Fibroblast of skin of back (primary cell): ENCODE results near the gene IFNL1.
"Not testable (repeated sequence)": the region's sequence is repeated elsewhere in the genome, so short reads cannot be mapped to it uniquely, and the experiment has no call there.

Source experiments
- DNase-seq: peaks from one replicate; pipeline ENCODE4 v3.0.0-alpha.2; 2013

IFNL1 gene

DNA sequence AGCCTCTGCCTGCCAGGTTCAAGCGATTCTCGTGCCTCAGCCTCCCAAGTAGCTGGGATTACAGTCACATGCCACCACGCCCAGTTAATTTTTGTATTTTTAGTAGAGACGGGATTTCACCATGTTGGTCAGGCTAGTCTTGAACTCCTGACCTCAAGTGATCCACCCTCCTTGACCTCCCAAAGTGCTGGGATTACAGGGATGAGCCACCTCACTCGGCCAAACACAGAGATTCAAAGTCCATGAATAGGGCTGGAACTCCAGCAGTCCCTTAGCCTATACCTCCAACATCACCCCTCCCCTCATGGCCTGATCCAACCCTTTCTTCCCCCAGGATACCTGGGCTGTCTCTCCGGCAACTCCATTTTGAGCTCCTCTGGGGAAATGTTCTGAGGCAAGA lies 36.5 kb downstream of the IFNL1 start:
- DNase-seq = not testable (repeated sequence)

DNA sequence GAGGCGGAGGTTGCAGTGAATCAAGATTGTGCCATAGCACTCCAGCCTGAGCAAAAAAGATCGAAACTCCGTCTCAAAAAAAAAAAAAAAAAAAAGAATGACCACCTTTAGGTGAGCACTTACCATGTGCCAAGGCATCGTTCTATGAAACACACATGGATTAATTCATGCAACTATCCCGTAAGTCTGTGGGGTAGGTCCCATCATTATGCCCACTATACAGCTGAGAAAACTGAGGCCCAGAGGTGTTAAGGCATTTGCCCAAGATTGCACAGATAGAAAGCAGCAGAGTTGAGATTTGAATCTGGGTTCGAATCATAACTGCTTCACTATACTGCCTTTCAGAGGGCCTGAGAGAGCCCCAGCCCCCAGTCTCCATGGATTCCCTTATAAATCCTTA lies 37.3 kb downstream of the IFNL1 start:
- no peak for DNase-seq

DNA sequence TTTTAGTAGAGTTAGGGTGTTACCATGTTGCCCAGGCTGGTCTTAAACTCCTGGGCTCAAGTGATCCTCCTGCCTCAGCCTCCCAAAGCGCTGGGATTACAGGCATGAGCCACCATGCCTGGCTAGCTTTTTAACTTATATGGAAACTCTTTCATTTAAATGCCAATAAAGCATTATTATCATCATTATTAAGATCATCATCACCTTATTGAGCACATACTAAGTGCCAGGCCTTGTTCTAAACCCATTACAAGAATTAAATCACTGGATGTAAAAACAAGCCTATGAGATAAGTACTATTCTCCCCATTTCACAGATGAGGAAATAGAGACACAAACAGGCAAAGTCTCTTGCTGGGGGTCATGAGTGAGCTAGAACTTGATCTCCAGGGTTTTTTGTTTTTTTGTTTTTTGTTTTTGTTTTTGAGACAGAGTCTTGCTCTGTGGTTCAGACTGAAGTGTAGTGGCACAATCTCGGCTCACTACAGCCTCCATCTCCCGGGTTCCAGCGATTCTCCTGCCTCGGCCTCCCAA lies 38.3 kb downstream of the IFNL1 start:
- no peak for DNase-seq

DNA sequence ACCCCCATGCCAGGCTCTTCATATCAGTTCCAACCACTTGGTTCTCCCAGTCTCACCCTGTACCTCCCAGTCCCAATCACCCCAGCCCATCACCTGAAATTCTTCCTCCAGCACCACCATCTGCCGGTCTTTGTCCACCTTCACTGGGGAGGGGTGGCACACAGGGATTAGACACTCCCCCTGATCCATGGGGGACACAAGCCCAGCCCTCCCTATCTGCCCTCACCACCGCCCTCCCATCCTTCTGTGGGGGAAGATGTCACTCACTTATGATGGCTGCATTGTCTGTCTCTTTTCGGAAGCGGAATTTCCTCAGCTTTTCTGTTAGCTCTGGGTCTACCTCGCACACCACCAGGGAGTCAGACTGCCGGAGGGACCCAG lies 39.0 kb downstream of the IFNL1 start:
- no peak for DNase-seq

DNA sequence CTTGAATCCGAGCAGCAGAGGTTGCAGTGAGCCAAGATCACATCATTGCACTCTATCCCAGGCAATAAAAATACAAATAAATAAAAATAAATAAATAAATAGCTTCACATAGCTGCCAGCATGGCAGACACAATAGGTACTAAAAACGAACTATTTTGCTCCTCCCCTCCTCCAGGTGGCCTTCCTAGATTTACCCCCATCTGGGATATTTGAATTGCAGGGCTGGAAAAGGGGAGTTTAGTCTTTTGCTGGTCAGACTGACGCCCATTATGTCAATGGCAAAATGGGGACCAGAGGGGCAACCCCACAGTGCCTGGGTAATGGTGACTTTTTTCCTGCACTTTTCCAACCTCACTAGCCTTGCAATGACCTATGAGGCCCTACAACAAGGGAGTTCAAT lies 40.3 kb downstream of the IFNL1 start:
- DNase-seq = no peak

DNA sequence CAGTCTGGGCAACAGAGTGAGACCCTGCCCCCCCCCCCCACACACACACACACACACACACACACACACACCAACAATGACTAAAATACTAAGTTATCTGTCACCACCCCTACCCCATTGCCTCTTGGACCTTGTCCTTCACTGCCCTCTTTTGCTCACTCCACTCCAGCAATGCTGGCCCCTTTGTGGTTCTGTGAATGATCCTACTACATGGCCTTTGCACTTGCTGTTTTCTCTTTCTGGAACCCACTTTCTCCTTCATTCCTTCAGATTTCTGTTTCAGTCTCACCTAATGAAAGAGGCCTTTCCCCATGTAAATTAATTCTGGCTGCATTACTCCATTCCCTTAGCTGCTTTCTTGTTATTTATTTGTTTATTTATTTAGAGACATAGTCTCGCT lies 43.5 kb downstream of the IFNL1 start:
- DNase-seq = no peak

DNA sequence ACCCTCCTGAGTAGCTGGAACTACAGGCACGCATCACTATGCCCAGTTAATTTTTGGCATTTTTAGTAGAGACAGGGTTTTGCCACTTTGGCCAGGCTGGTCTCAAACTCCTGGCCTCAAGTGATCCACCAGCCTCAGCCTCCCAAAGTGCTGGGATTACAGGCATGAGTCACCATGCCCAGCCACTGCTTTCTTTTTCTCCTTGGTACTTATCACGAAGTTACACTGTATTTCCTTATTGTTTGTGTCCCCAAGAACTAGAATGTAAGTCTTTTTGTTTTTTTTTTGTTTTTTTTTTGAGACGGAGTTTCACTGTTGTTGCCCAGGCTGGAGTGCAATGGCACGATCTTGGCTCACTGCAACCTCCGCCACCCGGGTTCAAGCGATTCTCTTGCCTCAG lies 43.9 kb downstream of the IFNL1 start:
- DNase-seq = not testable (repeated sequence)

DNA sequence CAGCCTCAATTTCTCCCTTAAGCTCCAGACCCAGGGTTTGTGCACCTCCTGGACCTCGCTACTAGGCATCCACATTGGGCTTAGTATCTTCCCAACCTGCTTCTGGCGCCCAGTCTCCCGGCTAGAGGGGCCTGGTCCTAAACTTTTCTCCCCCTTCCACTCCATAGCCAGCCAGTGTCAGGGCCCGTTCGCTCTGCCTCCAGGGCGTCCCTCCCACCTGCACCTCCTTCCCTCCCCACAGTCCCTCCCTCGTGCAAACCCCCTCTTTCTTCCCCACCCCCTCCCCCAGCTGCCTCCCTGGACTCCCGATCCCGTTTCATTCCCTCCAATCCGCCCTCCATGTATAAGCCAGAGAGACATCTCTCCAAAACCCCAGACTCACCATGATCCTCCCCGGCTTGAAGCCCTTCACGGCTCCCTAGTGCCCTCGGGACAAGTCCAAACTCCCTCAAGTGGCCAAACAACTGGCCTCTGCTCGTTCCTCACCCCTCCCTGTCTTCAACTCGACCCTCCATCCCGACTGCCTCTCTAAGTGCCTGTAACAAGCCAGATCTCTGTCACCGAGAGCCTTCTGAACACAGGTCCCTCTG lies 45.0 kb downstream of the IFNL1 start:
- peak; percentile 33 for DNase-seq

DNA sequence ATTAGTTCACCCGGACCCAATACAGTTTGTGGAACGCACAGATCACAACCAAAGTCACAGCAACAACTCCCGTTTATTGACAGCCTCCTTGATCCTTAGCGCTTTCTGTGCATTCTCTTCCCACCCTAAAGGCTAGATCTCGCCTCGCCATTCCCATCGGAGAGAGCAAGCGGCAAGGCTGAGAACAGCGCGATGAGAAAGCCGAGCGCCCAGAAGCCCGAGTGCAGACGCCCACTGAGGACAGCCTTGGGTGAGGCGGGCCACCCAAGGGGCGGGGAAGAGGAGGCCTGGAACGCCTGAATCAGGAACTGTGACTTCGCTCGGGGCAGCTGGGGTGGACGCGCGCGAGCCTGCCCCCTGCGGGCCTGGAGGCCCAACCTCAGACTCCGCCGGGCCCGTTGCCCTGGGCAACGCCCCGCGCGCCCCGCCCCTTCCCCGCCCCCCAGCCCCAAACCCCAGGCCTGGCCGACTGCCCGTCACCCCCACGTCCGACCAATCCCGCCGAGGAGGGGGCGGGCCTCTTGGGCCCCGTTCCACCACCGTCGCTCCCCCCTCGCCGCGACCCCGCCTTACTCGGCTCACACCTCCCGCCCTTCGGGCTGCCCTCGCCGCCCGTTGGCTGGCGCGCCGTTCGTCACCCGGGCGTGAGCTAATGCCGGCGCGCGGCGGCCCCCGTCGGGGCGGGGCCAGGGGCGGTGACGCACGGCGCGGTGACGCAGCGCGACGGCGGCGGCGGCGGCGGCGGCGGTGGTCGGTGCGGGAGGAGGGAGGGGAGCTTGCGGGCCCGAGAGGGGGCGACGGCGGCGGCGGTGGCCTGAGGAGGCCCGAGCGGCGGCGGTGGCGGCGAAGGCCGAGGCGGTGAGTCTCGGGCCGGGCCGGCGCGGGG lies 45.8 kb downstream of the IFNL1 start, which contains the start of gene SAMD4B:
TSS of gene SAMD4B (plus strand) at position 703 of the 886 bp plus-strand sequence. CDS start 14,473 bp downstream, outside the sequence.
- peak; percentile 97 for DNase-seq

DNA sequence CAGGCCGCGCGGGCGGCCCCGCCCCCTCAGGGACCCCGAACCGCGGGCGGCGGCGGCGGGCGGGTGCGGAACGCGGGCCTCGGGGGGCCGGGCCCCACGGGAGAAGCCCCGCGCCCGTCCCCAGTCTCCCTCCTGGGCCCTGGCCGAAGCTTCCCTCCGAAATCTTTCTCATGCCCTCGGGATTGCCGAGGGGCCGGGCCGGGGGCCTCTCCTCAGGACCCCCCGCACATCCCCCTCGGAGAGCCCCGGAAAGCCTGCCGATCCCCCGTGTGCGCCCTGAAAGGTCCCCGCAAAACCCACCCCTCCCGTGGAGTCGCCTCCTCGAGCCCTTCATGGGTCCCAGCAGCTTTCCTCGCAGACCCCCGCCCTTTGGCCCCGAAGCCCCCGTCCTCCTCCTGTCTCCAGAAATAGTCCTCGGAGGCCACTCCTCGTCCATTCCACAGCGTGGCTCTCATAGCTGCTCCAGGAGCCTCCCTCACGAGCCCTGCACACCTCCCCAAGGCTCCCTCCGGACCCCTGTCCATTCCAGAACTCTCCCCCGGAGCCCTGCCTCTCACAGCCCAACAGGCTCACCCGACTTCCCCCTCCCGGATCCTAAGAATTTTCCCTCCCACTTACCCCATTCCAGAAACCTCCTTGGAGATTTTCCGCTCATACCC lies 46.6 kb downstream of the IFNL1 start:
- no peak for DNase-seq

DNA sequence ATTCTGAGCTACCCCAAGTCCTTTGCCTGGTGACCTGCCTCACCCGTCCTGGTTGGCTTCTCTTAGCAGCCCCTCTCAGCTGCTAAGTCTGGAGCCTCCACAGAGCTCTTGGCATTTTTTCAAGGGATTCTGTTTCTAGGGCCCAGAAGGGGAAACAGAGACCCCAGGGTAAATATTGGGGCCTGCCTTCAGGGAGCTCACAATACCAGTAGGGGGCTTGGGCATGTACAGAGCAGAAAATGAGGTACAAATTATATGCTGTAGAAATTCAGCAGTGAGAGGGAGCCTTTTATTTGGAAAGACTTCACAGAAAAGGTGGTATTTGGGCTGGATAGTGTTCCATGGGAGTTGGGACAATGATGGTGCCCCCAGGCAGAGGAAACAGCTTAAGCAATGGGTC lies 49.7 kb downstream of the IFNL1 start:
- DNase-seq = no peak

DNA sequence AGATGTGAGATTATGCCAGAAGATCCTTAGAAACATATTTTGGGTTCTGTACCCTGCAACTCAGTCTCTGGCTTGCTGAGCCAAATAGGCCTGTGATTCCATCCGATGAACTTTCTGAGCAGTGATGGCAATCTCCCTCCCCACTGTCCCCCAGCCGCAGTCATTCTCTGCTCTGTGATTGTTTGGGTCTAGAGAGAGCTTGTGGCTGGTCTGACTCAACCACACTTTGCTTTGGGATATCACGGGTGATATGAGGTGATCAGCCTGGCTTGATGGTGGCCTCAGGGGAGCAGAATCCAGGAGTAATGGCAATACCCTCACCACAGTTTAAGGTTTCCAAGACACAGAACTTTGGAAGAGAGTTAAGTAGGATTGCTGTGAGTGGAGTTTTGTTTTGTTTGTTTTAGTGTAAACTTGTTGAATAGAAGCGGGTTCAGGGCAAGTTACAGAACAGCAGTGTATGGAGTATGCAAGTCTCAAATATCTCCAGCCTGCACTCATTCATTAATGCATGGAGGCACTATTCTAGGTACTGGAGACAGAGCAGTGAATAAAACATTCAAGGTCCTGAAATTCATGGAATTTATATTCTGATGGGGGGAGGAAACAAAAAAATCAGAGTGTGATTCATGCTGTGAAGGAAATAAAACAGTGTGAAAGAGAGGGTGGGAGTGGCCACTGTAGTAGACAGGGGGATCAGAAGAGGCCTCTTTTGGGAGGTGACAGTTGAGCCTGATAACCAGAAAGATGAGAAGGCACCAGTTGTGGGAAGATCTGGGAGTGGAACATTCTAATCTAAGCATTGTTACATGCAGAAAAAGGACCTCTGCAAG lies 51.3 kb downstream of the IFNL1 start:
- DNase-seq = peak; percentile 46
